HEK293 (cell line): ENCODE data around the gene SAT1.

Experiments
- CTCF ChIA-PET: fragments of 350-600 bp; formaldehyde crosslinking; extraction: SDS; loops from one replicate; lab custom pipeline; 2021; ENCODE audit warnings: antibody characterized with exemption; lab: Yijun Ruan, JAX
- POLR2A ChIA-PET: fragments of 300-600 bp; formaldehyde crosslinking; extraction: SDS; loops from one replicate; lab custom pipeline; 2020; ENCODE audit warnings: antibody characterized with exemption, inconsistent platforms; lab: Yijun Ruan, JAX
- H3K27ac ChIP-seq: fragments of 200-500 bp; sonication (Bioruptor generic); 2 replicates; pipeline ENCODE4 v1.5.1; 2014; ENCODE audit warnings: low read depth, low read length, control low read depth, inconsistent platforms; ENCODE audit errors: extremely low read depth
- H3K36me3 ChIP-seq, 2 experiments: fragments of 200-500 bp in 1 of 2; sonication (Bioruptor generic) in 1 of 2; 1 replicate in 1 of 2; 2 replicates in 1 of 2; pipeline ENCODE4 v1.5.1; 2014 to 2017; ENCODE audit warnings: inconsistent platforms in 2 of 2, low read length in 2 of 2; ENCODE audit not compliant: control insufficient read depth in 2 of 2, insufficient read depth in 1 of 2
- H3K4me1 ChIP-seq: fragments of 200-500 bp; sonication (Bioruptor generic); 2 replicates; pipeline ENCODE4 v1.5.1; 2014; ENCODE audit warnings: mild to moderate bottlenecking, low read length, inconsistent platforms; ENCODE audit not compliant: control insufficient read depth, insufficient read depth
- H3K4me3 ChIP-seq: 2 replicates; pipeline ENCODE4 v1.5.1; 2011; ENCODE audit warnings: low read depth, mild to moderate bottlenecking, control low read depth, low read length, moderate library complexity
- H3K9me3 ChIP-seq: fragments of 200-500 bp; sonication (Bioruptor generic); 2 replicates; pipeline ENCODE4 v1.5.1; 2014; ENCODE audit warnings: low read depth, low read length, inconsistent platforms; ENCODE audit not compliant: control insufficient read depth, insufficient read depth
- BCL11B ChIP-seq: fragments of 450-650 bp; formaldehyde crosslinking; IDR thresholded peaks from 2 replicates; pipeline ENCODE4 v1.5.1; 2016; ENCODE audit warnings: low read depth, missing biosample characterization, missing genetic modification characterization
- EGR2 ChIP-seq: fragments of 450-650 bp; formaldehyde crosslinking; IDR thresholded peaks from 2 replicates; pipeline ENCODE4 v1.5.1; 2016; ENCODE audit warnings: low read depth, missing biosample characterization, missing genetic modification characterization
- FEZF1 ChIP-seq: fragments of 450-650 bp; formaldehyde crosslinking; IDR thresholded peaks from 2 replicates; pipeline ENCODE4 v1.5.1; 2016; ENCODE audit warnings: missing biosample characterization, missing genetic modification characterization
- GLIS1 ChIP-seq: fragments of 450-650 bp; formaldehyde crosslinking; IDR thresholded peaks from 2 replicates; pipeline ENCODE4 v1.5.1; 2016; ENCODE audit warnings: missing biosample characterization, missing genetic modification characterization
- HOXA7 ChIP-seq: sonication (generic); formaldehyde crosslinking; IDR thresholded peaks from 2 replicates; pipeline ENCODE4 v1.8.1; 2022; ENCODE audit warnings: missing genetic modification reagents, borderline replicate concordance
- KLF10 ChIP-seq: fragments of 450-650 bp; IDR thresholded peaks from 2 replicates; pipeline ENCODE4 v1.5.1; 2018; ENCODE audit warnings: missing biosample characterization, mild to moderate bottlenecking, missing genetic modification characterization
- RBAK ChIP-seq: fragments of 450-650 bp; formaldehyde crosslinking; IDR thresholded peaks from 2 replicates; pipeline ENCODE4 v1.5.1; 2016; ENCODE audit warnings: missing biosample characterization, missing genetic modification characterization
- SP3 ChIP-seq: fragments of 450-650 bp; formaldehyde crosslinking; IDR thresholded peaks from 2 replicates; pipeline ENCODE4 v1.5.1; 2016; ENCODE audit warnings: missing biosample characterization, missing genetic modification characterization
- TCF7L2 ChIP-seq: IDR thresholded peaks from 2 replicates; pipeline ENCODE4 v1.6.1; 2011; ENCODE audit warnings: low read depth, mild to moderate bottlenecking, inconsistent platforms, low read length, moderate library complexity, borderline replicate concordance
- WT1 ChIP-seq: fragments of 450-650 bp; formaldehyde crosslinking; IDR thresholded peaks from 2 replicates; pipeline ENCODE4 v1.5.1; 2016; ENCODE audit warnings: missing biosample characterization, missing genetic modification characterization
- ZBTB20 ChIP-seq: fragments of 450-650 bp; formaldehyde crosslinking; IDR thresholded peaks from 2 replicates; pipeline ENCODE4 v1.5.1; 2016; ENCODE audit warnings: missing biosample characterization, missing genetic modification characterization
- ZBTB8A ChIP-seq: fragments of 450-650 bp; formaldehyde crosslinking; IDR thresholded peaks from 2 replicates; pipeline ENCODE4 v1.5.1; 2016; ENCODE audit warnings: missing biosample characterization, missing genetic modification characterization
- ZFHX2 ChIP-seq: fragments of 450-650 bp; formaldehyde crosslinking; conservative IDR thresholded peaks from 2 replicates; pipeline ENCODE4 v1.5.1; 2016; ENCODE audit warnings: missing biosample characterization, missing genetic modification characterization
- ZFP3 ChIP-seq: fragments of 450-650 bp; formaldehyde crosslinking; IDR thresholded peaks from 2 replicates; pipeline ENCODE4 v1.5.1; 2016; ENCODE audit warnings: low read depth, missing biosample characterization, missing genetic modification characterization
- ZNF138 ChIP-seq: fragments of 450-650 bp; formaldehyde crosslinking; IDR thresholded peaks from 2 replicates; pipeline ENCODE4 v1.5.1; 2016; ENCODE audit warnings: missing biosample characterization, missing genetic modification characterization, borderline replicate concordance
- ZNF184 ChIP-seq: fragments of 450-650 bp; IDR thresholded peaks from 2 replicates; pipeline ENCODE4 v1.5.1; 2018; ENCODE audit warnings: missing biosample characterization, mild to moderate bottlenecking, missing genetic modification characterization
- ZNF24 ChIP-seq: fragments of 450-650 bp; formaldehyde crosslinking; IDR thresholded peaks from 2 replicates; pipeline ENCODE4 v1.5.1; 2016; ENCODE audit warnings: missing biosample characterization, missing genetic modification characterization
- ZNF366 ChIP-seq: fragments of 450-650 bp; formaldehyde crosslinking; conservative IDR thresholded peaks from 2 replicates; pipeline ENCODE4 v1.5.1; 2016; ENCODE audit warnings: missing biosample characterization, missing genetic modification characterization
- ZNF394 ChIP-seq: fragments of 450-650 bp; formaldehyde crosslinking; IDR thresholded peaks from 2 replicates; pipeline ENCODE4 v1.5.1; 2016; ENCODE audit warnings: missing biosample characterization, missing genetic modification characterization, mild to moderate bottlenecking, moderate library complexity, borderline replicate concordance
- ZNF404 ChIP-seq: fragments of 450-650 bp; formaldehyde crosslinking; IDR thresholded peaks from 2 replicates; pipeline ENCODE4 v1.5.1; 2017; ENCODE audit warnings: missing biosample characterization, missing genetic modification characterization
- ZNF416 ChIP-seq: fragments of 450-650 bp; formaldehyde crosslinking; IDR thresholded peaks from 2 replicates; pipeline ENCODE4 v1.5.1; 2016; ENCODE audit warnings: missing biosample characterization, missing genetic modification characterization
- ZNF423 ChIP-seq: fragments of 450-650 bp; formaldehyde crosslinking; IDR thresholded peaks from 2 replicates; pipeline ENCODE4 v1.5.1; 2016; ENCODE audit warnings: missing biosample characterization, missing genetic modification characterization
- ZNF571 ChIP-seq: fragments of 450-650 bp; formaldehyde crosslinking; IDR thresholded peaks from 2 replicates; pipeline ENCODE4 v1.5.0; 2017; ENCODE audit warnings: missing biosample characterization, missing genetic modification characterization
- ZNF596 ChIP-seq: fragments of 450-650 bp; IDR thresholded peaks from 2 replicates; pipeline ENCODE4 v1.5.0; 2018; ENCODE audit warnings: missing biosample characterization, mild to moderate bottlenecking, missing genetic modification characterization, moderate library complexity
- ZNF621 ChIP-seq: fragments of 450-650 bp; formaldehyde crosslinking; IDR thresholded peaks from 2 replicates; pipeline ENCODE4 v1.5.1; 2017; ENCODE audit warnings: missing biosample characterization, missing genetic modification characterization
- ZNF624 ChIP-seq: fragments of 450-650 bp; formaldehyde crosslinking; IDR thresholded peaks from 2 replicates; pipeline ENCODE4 v1.5.1; 2017; ENCODE audit warnings: missing biosample characterization, missing genetic modification characterization
- ZNF658 ChIP-seq: fragments of 450-650 bp; formaldehyde crosslinking; IDR thresholded peaks from 2 replicates; pipeline ENCODE4; 2016; ENCODE audit warnings: missing biosample characterization, missing genetic modification characterization
- ZNF670 ChIP-seq: fragments of 450-650 bp; formaldehyde crosslinking; IDR thresholded peaks from 2 replicates; pipeline ENCODE4 v1.5.1; 2016; ENCODE audit warnings: missing biosample characterization, missing genetic modification characterization, low read depth
- ZNF777 ChIP-seq: fragments of 450-650 bp; formaldehyde crosslinking; IDR thresholded peaks from 2 replicates; pipeline ENCODE4 v1.5.1; 2017; ENCODE audit warnings: missing biosample characterization, missing genetic modification characterization, borderline replicate concordance
- ZNF830 ChIP-seq: fragments of 450-650 bp; IDR thresholded peaks from 2 replicates; pipeline ENCODE4 v1.5.0; 2018; ENCODE audit warnings: missing biosample characterization, missing genetic modification characterization, low read depth, mild to moderate bottlenecking, moderate library complexity
- ZXDB ChIP-seq: fragments of 450-650 bp; formaldehyde crosslinking; IDR thresholded peaks from 2 replicates; pipeline ENCODE4 v1.5.1; 2016; ENCODE audit warnings: missing biosample characterization, missing genetic modification characterization
- TF ChIP-seq, protein P1 (sequence below): sonication (generic); formaldehyde crosslinking; IDR thresholded peaks from 2 replicates; pipeline ENCODE4 v1.8.1; 2022; ENCODE audit warnings: mild to moderate bottlenecking, moderate library complexity, missing genetic modification reagents
- TF ChIP-seq, protein P2 (sequence below): fragments of 450-650 bp; formaldehyde crosslinking; IDR thresholded peaks from 2 replicates; pipeline ENCODE4 v1.5.1; 2016; ENCODE audit warnings: missing biosample characterization, missing genetic modification characterization, borderline replicate concordance
- TF ChIP-seq, protein P3 (sequence below): fragments of 450-650 bp; formaldehyde crosslinking; IDR thresholded peaks from 2 replicates; pipeline ENCODE4 v1.5.1; 2017; ENCODE audit warnings: missing biosample characterization, missing genetic modification characterization

Gene SAT1

DNA sequence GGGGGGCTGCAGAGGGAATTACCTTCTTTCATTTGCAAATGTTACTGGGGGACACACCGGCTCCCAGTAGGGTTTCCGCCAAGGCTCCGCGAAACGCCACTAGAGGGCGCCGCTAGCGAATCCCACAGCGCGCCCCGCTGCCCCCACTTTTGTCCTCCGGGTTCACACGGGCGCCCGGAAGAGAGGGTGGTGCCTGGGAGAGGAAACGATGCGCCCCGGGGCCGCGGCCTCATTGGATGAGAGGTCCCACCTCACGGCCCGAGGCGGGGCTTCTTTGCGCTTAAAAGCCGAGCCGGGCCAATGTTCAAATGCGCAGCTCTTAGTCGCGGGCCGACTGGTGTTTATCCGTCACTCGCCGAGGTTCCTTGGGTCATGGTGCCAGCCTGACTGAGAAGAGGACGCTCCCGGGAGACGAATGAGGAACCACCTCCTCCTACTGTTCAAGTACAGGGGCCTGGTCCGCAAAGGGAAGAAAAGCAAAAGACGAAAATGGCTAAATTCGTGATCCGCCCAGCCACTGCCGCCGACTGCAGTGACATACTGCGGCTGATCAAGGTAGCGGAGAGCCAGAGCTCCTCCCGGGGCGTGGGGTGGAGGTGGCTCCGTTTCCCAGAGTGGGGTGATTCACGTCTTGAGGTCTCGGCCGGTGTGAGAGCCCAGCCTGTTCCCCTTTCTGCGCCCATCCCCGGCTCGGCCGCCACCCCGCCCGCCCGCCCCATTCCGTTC lies at the start of gene SAT1 (continued):
- TF ChIP-seq ZBTB8A (tag by site-specific recombination) (peak; percentile 59), ZFP3 (tag by site-specific recombination) (no peak), ZBTB20 (peak; percentile 34; the same call in 1 of the 2 replicates), BCL11B (tag by site-specific recombination) (peak; percentile 41; the same call in 1 of the 2 replicates), ZNF658 (tag by site-specific recombination) (no peak), RBAK (tag by site-specific recombination) (no peak), ZNF24 (tag by site-specific recombination) (no peak; the same call in 1 of the 2 replicates), TCF7L2 (no peak), ZNF416 (no peak), ZNF423 (tag by site-specific recombination) (no peak), ZNF366 (peak; percentile 56), ZFHX2 (tag by site-specific recombination) (0 out of 2 replicates have a peak, but pooled peaks have one; percentile 14), ZNF777 (tag by site-specific recombination) (no peak), ZNF571 (tag by site-specific recombination) (no peak), ZNF404 (tag by site-specific recombination) (no peak), ZNF624 (no peak), ZNF830 (tag by site-specific recombination) (no peak), ZNF621 (no peak), SP3 (tag by site-specific recombination) (peak; percentile 75), ZNF138 (tag by site-specific recombination) (no peak), ZNF184 (no peak), EGR2 (tag by site-specific recombination) (no peak), ZXDB (tag by site-specific recombination) (peak; percentile 70)
- TF ChIP-seq, protein P1, sequence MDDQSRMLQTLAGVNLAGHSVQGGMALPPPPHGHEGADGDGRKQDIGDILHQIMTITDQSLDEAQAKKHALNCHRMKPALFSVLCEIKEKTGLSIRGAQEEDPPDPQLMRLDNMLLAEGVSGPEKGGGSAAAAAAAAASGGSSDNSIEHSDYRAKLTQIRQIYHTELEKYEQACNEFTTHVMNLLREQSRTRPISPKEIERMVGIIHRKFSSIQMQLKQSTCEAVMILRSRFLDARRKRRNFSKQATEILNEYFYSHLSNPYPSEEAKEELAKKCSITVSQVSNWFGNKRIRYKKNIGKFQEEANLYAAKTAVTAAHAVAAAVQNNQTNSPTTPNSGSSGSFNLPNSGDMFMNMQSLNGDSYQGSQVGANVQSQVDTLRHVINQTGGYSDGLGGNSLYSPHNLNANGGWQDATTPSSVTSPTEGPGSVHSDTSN (CRISPR knock-in tag) = peak; percentile 69; the same call in 1 of the 2 replicates
- TF ChIP-seq, protein P2, sequence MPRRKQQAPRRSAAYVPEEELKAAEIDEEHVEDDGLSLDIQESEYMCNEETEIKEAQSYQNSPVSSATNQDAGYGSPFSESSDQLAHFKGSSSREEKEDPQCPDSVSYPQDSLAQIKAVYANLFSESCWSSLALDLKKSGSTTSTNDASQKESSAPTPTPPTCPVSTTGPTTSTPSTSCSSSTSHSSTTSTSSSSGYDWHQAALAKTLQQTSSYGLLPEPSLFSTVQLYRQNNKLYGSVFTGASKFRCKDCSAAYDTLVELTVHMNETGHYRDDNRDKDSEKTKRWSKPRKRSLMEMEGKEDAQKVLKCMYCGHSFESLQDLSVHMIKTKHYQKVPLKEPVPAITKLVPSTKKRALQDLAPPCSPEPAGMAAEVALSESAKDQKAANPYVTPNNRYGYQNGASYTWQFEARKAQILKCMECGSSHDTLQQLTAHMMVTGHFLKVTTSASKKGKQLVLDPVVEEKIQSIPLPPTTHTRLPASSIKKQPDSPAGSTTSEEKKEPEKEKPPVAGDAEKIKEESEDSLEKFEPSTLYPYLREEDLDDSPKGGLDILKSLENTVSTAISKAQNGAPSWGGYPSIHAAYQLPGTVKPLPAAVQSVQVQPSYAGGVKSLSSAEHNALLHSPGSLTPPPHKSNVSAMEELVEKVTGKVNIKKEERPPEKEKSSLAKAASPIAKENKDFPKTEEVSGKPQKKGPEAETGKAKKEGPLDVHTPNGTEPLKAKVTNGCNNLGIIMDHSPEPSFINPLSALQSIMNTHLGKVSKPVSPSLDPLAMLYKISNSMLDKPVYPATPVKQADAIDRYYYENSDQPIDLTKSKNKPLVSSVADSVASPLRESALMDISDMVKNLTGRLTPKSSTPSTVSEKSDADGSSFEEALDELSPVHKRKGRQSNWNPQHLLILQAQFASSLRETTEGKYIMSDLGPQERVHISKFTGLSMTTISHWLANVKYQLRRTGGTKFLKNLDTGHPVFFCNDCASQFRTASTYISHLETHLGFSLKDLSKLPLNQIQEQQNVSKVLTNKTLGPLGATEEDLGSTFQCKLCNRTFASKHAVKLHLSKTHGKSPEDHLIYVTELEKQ (tag by site-specific recombination) = no peak
- TF ChIP-seq, all 188 proteins: peak for 56

DNA sequence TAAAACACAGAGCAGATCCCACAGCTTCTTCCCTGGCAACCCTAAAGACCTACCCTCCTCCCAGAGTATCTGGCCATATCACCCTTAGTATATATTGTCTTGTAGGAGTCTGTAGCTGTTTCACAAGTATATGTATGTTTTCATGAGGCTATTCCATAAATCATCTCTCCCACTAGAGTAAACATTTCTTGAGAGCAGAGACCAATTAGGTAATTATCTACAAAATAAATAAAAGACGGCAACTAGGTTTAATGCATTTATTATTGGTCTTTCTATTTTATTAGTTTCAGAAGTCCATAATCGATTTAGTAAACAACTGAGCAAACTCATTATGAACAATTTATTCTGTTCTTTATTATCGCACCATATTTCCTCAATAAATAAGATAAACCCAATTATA lies 46.9 kb upstream of the SAT1 start:
- POLR2A ChIA-PET = interaction anchor here (1.8 kb wide), 1 partner anchor 47 kb away, joined by 5 read pairs; the partner anchor contains the start of gene SAT1
- CTCF ChIA-PET = interaction anchor here (0.5 to 1.7 kb wide), 6 partner anchors 20 to 1228 kb away, joined by 3 to 9 read pairs (median 3); partner anchors contain the start of gene SAT1
- TF ChIP-seq ZNF670 = no peak
- TF ChIP-seq KLF10 (tag by site-specific recombination) = peak; percentile 26; the same call in 1 of the 2 replicates
- no peak for TF ChIP-seq HOXA7 (CRISPR knock-in tag)
- no peak for TF ChIP-seq ZNF596 (tag by site-specific recombination)
- no peak for TF ChIP-seq GLIS1 (tag by site-specific recombination)
- TF ChIP-seq, protein P3, sequence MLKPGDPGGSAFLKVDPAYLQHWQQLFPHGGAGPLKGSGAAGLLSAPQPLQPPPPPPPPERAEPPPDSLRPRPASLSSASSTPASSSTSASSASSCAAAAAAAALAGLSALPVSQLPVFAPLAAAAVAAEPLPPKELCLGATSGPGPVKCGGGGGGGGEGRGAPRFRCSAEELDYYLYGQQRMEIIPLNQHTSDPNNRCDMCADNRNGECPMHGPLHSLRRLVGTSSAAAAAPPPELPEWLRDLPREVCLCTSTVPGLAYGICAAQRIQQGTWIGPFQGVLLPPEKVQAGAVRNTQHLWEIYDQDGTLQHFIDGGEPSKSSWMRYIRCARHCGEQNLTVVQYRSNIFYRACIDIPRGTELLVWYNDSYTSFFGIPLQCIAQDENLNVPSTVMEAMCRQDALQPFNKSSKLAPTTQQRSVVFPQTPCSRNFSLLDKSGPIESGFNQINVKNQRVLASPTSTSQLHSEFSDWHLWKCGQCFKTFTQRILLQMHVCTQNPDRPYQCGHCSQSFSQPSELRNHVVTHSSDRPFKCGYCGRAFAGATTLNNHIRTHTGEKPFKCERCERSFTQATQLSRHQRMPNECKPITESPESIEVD (tag by site-specific recombination) = peak; percentile 85
- TF ChIP-seq ZNF366 = no peak
- TF ChIP-seq FEZF1 (tag by site-specific recombination) = 0 out of 2 replicates have a peak, but pooled peaks have one; percentile 37
- TF ChIP-seq WT1 (tag by site-specific recombination) = peak; percentile 64; the same call in 1 of the 2 replicates
- no peak for TF ChIP-seq ZNF394

More for the DNA sequence above, 46.9 kb upstream of the SAT1 start:
- Histone ChIP-seq H3K9me3 (no peaks in the 10 kb centered on the region), H3K4me3 (no peak overlapping the region), H3K27ac (no peak overlapping the region), H3K36me3 (peaks cover 0 to 14% of the 10 kb centered on the region in 2 experiments; a peak in 1 of 3 replicates), H3K4me1 (0 out of 2 replicates have a peak, but pooled peaks cover 3% of the 10 kb centered on the region)
